K562 (cell line): ENCODE results near the gene SAMD11. TPM values are rescaled to one million over a fixed set of nuclear protein-coding genes. Genes with fewer than 3 reads are reported as not detected.

Experiments
- BHLHE40 ChIP-seq: IDR thresholded peaks from 2 replicates; pipeline ENCODE4 v1.6.1; 2011; ENCODE audit warnings: low read length, improper control_type of control experiment
- CBFA2T2 ChIP-seq: fragments of 450-650 bp; conservative IDR thresholded peaks from 2 replicates; pipeline ENCODE4 v1.6.1; 2017; ENCODE audit warnings: mild to moderate bottlenecking
- CREB5 ChIP-seq: fragments of 250-450 bp; sonication (Bioruptor Pico); IDR thresholded peaks from 2 replicates; pipeline ENCODE4 v1.5.0; 2020; ENCODE audit warnings: mild to moderate bottlenecking
- CTBP1 ChIP-seq: fragments of 450-650 bp; IDR thresholded peaks from 2 replicates; pipeline ENCODE4 v1.6.1; 2016; ENCODE audit warnings: borderline replicate concordance
- DACH1 ChIP-seq: fragments of 450-650 bp; IDR thresholded peaks from 2 replicates; pipeline ENCODE4 v1.6.1; 2018; ENCODE audit not compliant: partially characterized antibody
- FOXM1 ChIP-seq, 2 experiments: fragments of 450-650 bp in 1 of 2; sonication (generic) in 1 of 2; formaldehyde crosslinking in 1 of 2; IDR thresholded peaks; 2 replicates each; pipeline versions ENCODE4 v1.6.1 to v1.9.0; 2017 to 2022; ENCODE audit warnings: low read depth in 2 of 2, mild to moderate bottlenecking in 2 of 2, missing genetic modification reagents in 1 of 2, moderate library complexity in 1 of 2
- GTF2E2 ChIP-seq: fragments of 200-800 bp; sonication (Bioruptor generic); IDR thresholded peaks from 2 replicates; pipeline ENCODE4 v1.6.1; 2016; ENCODE audit warnings: missing genetic modification characterization, missing compliant biosample characterization
- HINFP ChIP-seq: fragments of 450-650 bp; conservative IDR thresholded peaks from 2 replicates; pipeline ENCODE4 v1.6.1; 2016; ENCODE audit warnings: missing genetic modification characterization, low read depth, mild to moderate bottlenecking, control low read depth, missing compliant biosample characterization
- HMG20B ChIP-seq: fragments of 250-450 bp; sonication (Bioruptor Pico); IDR thresholded peaks from 2 replicates; pipeline ENCODE4 v1.5.0; 2021; ENCODE audit warnings: mild to moderate bottlenecking
- ILK ChIP-seq: fragments of 450-650 bp; IDR thresholded peaks from 2 replicates; pipeline ENCODE4 v1.6.1; 2016; ENCODE audit warnings: missing genetic modification characterization, low read depth, mild to moderate bottlenecking, missing compliant biosample characterization, moderate library complexity, borderline replicate concordance
- JUND ChIP-seq, 2 experiments: IDR thresholded peaks; 2 replicates in 1 of 2; 3 replicates in 1 of 2; pipeline ENCODE4 v1.6.1; 2011; ENCODE audit warnings: borderline replicate concordance in 2 of 2, low read depth in 2 of 2, low read length in 2 of 2, improper control_type of control experiment in 1 of 2, missing biosample characterization in 1 of 2, missing genetic modification characterization in 1 of 2, missing genetic modification reagents in 1 of 2
- KAT7 ChIP-seq: sonication (generic); formaldehyde crosslinking; IDR thresholded peaks from 2 replicates; pipeline ENCODE4 v1.8.0; 2022; ENCODE audit warnings: missing genetic modification reagents, mild to moderate bottlenecking, borderline replicate concordance
- KHSRP ChIP-seq: fragments of 450-650 bp; IDR thresholded peaks from 2 replicates; pipeline ENCODE4 v1.6.1; 2017
- MEF2D ChIP-seq: conservative IDR thresholded peaks from 2 replicates; pipeline ENCODE4 v1.6.1; 2016; ENCODE audit warnings: low read depth, missing genetic modification characterization, missing compliant biosample characterization
- MTF1 ChIP-seq: fragments of 250-450 bp; sonication (Bioruptor Pico); IDR thresholded peaks from 2 replicates; pipeline ENCODE4 v1.9.0; 2021; ENCODE audit warnings: moderate library complexity, mild to moderate bottlenecking, inconsistent platforms, borderline replicate concordance
- MYBL2 ChIP-seq, 2 experiments: fragments of 450-650 bp in 1 of 2; sonication (generic) in 1 of 2; formaldehyde crosslinking in 1 of 2; IDR thresholded peaks; 2 replicates each; pipeline versions ENCODE4 v1.6.1 to v1.8.1; 2017 to 2022; ENCODE audit warnings: borderline replicate concordance in 1 of 2, inconsistent platforms in 1 of 2, low read depth in 1 of 2, mild to moderate bottlenecking in 1 of 2, missing genetic modification reagents in 1 of 2, moderate library complexity in 1 of 2
- RUNX1 ChIP-seq: sonication (generic); IDR thresholded peaks from 2 replicates; pipeline ENCODE4 v1.6.1; 2016; ENCODE audit warnings: antibody characterized with exemption, low read depth
- TCF3 ChIP-seq: sonication (generic); formaldehyde crosslinking; IDR thresholded peaks from 2 replicates; pipeline ENCODE4 v1.4.0; 2020; ENCODE audit warnings: mild to moderate bottlenecking, missing genetic modification reagents
- THRA ChIP-seq: fragments of 450-650 bp; IDR thresholded peaks from 2 replicates; pipeline ENCODE4 v1.6.1; 2017; ENCODE audit warnings: mild to moderate bottlenecking, moderate library complexity
- USF1 ChIP-seq: sonication (generic); formaldehyde crosslinking; IDR thresholded peaks from 2 replicates; pipeline ENCODE4 v1.9.0; 2022; ENCODE audit warnings: mild to moderate bottlenecking, missing genetic modification reagents
- ZNF24 ChIP-seq: fragments of 450-650 bp; IDR thresholded peaks from 2 replicates; pipeline ENCODE4 v1.6.1; 2016
- ZNF707 ChIP-seq: fragments of 250-450 bp; sonication (Bioruptor Pico); conservative IDR thresholded peaks from 2 replicates; pipeline ENCODE4 v1.8.0; 2022; ENCODE audit warnings: inconsistent platforms, mild to moderate bottlenecking, moderate library complexity
- polyA plus RNA-seq, 8 experiments: library from polyadenylated mRNA; depleted of rRNA in 4 of 8; stranded (reverse) in 5 of 8; unstranded in 3 of 8; fragments of >200 nt; fragmentation: Nextera tagmentation in 2 of 8; fragmentation: Illumina TruSeq in 1 of 8; extraction: Ambion mirVana in 2 of 8; extraction: Trizol in 1 of 8; gene quantifications; 2 replicates each; pipeline versions ENCODE4 v1.2.1 to v1.2.3, GENCODE V29; 2011 to 2014; ENCODE audit warnings: inconsistent platforms in 1 of 8, missing spikeins in 1 of 8
- total RNA-seq, 7 experiments: library from RNA; depleted of rRNA in 6 of 7; stranded (reverse); fragments of >200 nt in 6 of 7; fragmentation: Illumina TruSeq in 2 of 7; extraction: Trizol in 2 of 7; gene quantifications; 2 replicates each; pipeline versions ENCODE4 v1.2.1 to v1.2.3, GENCODE V29; 2011 to 2021; ENCODE audit warnings: low replicate concordance in 1 of 7

Gene SAMD11
- total and polyA plus RNA-seq, 9 of the 15 experiments (the other 6 are each of a cell fraction or from before 2014, with no cell fraction given): 0.07 to 0.82 (median 0.11) TPM; not detected in 2

GRCh38 chr1:910881-911721 lies 12.6 kb upstream of the SAMD11 start (continued):
- no peak for TF ChIP-seq GTF2E2 (tag)
- TF ChIP-seq TCF3 (CRISPR knock-in tag): peak; percentile 41; the same call in 1 of the 2 replicates
- no peak for TF ChIP-seq HMG20B (CRISPR knock-in tag)
- peak; percentile 16; the same call in 1 of the 2 replicates for TF ChIP-seq USF1 (CRISPR knock-in tag)
- TF ChIP-seq RUNX1: no peak
- no peak for TF ChIP-seq FOXM1 (IDR thresholded peaks at IDR 0.05; ENCODE audit: low read depth)
- TF ChIP-seq FOXM1 (CRISPR knock-in tag; IDR thresholded peaks at IDR 0.05; ENCODE audit: low read depth): 0 out of 2 replicates have a peak, but pooled peaks have one; percentile 15
- no peak for TF ChIP-seq KAT7 (CRISPR knock-in tag)
- no peak for TF ChIP-seq MEF2D (tag)
- no peak for TF ChIP-seq ILK (tag)
- TF ChIP-seq DACH1: no peak
- peak; percentile 43 for TF ChIP-seq BHLHE40
- TF ChIP-seq CREB5 (CRISPR knock-in tag): no peak
- no peak for TF ChIP-seq HINFP (tag)
- TF ChIP-seq THRA: no peak
- no peak for TF ChIP-seq ZNF24
- peak; percentile 59; the same call in 1 of the 2 replicates for TF ChIP-seq CTBP1
- peak; percentile 53; the same call in 1 of the 2 replicates for TF ChIP-seq JUND (IDR thresholded peaks at IDR 0.05; ENCODE audit: borderline replicate concordance, low read depth, low read length)
- no peak; the same call in 2 of the 3 replicates for TF ChIP-seq JUND (tag; IDR thresholded peaks at IDR 0.05; ENCODE audit: borderline replicate concordance, low read depth, low read length)
- TF ChIP-seq KHSRP: no peak
- TF ChIP-seq CBFA2T2: peak; percentile 28; the same call in 1 of the 2 replicates
- no peak for TF ChIP-seq ZNF707 (CRISPR knock-in tag)
- no peak for TF ChIP-seq MYBL2 (IDR thresholded peaks at IDR 0.05; ENCODE audit: low read depth)
- no peak for TF ChIP-seq MYBL2 (CRISPR knock-in tag; IDR thresholded peaks at IDR 0.05; ENCODE audit: borderline replicate concordance)
- TF ChIP-seq MTF1 (CRISPR knock-in tag): no peak
